OCI-M2 (cell line): ENCODE results near the gene NLRC4.
"Not testable (repeated sequence)": the region's sequence is repeated elsewhere in the genome, so short reads cannot be mapped to it uniquely, and the experiment has no call there.

Experiments
- DNase-seq: peaks from one replicate; lab custom pipeline; 2025; ENCODE audit not compliant: unreplicated experiment; lab: John Stamatoyannopoulos, UW

NLRC4 gene

DNA sequence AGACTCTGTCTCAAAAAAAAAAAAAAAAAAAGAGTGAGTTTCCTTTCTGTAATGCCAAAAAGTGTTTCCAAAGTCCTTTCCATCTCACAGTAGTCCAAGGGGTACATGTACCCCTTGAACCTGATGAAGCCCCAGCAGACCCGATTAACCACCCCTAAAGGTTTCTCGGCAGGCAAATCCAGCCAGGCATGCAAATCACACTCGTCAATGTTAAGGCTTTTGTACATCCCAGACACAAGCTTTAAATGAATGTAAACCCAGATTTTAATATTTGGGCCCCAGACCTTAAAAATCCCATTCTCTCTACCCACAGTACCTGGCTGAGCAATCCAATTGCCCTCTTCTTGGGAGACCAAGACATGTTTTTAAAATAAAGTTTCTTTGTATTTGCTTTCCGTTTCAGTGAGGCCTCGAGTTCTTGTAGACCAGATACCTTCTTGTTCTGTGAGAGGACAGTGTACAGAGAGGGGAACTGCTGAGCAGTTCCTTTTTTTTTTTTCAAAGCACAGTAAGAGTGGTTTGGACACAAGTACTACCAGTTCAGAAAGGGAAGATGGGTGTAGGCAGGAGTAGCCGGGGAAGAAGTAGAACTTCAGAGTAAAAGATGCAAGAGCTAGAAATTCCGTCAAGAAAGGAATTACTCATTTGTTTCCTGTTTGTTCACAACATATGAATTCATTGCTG lies at the start of gene NLRC4:
Gene NLRC4, minus strand, starts transcription at position 465 of the 684 bp plus-strand sequence. CDS start 8,111 bp downstream, outside the sequence.
- DNase-seq = peak; percentile 17

DNA sequence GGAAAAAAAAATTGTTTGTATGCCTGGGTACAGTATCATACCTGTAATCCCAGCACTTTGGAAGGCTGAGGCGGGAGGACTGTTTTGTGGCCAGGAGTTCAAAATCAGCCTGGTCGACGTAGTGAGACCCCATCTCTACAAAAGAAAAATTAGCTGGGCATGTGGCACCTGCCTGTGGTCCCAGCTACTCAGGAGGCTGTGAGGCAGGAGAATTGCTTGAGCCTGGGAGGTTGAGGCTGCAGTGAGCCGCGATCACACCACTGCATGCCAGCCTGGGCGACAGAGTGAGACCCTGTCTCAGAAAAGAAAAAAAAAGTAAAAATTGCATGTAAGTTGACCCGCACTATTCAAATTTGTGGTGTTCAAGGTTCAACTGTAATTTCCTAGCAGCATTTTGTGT lies 45.9 kb upstream of the NLRC4 start:
- DNase-seq = no peak

DNA sequence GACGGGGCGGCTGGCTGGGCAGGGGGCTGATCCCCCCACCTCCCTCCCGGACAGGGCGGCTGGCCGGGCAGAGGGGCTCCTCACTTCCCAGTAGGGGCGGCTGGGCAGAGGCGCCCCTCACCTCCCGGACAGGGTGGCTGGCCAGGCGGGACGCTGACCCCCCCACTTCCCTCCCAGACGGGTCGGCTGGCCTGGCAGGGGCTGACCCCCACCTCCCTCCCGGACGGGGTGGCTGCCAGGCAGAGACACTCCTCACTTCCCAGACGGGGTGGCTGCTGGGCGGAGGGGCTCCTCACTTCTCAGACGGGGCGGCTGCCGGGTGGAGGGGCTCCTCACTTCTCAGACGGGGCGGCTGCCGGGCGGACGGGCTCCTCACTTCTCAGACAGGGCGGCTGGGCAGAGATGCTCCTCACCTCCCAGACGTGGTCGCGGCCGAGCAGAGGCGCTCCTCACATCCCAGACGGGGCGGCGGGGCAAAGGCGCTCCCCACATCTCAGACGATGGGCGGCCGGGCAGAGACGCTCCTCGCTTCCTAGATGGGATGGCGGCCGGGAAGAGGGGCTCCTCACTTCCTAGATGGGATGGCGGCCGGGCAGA lies 29.4 kb upstream of the NLRC4 start:
- not testable (repeated sequence) for DNase-seq

- not testable (repeated sequence) for DNase-seq
Observed at GRCh38 chr2:32293493-32293892, 28.8 kb upstream of the NLRC4 start.

DNA sequence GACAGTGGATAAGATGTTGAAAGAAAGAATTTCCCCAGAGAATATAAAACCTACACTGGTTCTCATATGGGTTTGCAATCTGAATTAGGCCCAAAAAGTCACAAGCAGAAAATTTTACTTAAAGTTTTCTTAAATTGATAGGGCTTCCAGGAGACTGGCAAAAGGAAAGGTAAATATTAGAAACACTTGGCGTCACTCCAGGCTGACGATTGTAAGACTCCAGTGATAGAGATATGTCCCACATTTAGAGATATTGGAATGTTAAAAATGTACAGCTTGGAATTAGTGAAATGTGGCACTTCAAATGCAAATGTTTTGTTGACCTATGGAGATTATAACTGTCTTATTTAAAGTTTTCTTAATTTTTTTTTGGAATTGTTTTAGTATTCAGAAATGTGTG lies 27.1 kb upstream of the NLRC4 start:
- no peak for DNase-seq

DNA sequence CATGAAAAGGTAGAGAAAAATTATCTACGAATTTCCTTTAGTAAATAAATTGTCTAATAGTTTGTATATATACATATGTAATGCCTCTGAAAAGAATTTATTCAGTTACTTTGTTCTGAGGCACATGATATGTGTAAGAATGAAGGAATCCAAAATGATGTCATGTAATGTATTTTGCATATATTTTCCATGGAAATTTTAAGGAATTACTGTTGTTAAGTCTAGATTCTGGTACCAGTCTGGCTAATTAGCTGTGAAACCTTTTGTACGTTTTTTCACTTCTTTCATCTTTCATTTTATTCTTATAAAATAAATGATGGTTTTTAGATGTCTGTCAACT lies 25.3 kb upstream of the NLRC4 start:
- DNase-seq = no peak

- no peak for DNase-seq
Observed at GRCh38 chr2:32289165-32289999, 24.7 kb upstream of the NLRC4 start.

- DNase-seq = no peak
Observed at GRCh38 chr2:32284321-32284720, 19.6 kb upstream of the NLRC4 start.

DNA sequence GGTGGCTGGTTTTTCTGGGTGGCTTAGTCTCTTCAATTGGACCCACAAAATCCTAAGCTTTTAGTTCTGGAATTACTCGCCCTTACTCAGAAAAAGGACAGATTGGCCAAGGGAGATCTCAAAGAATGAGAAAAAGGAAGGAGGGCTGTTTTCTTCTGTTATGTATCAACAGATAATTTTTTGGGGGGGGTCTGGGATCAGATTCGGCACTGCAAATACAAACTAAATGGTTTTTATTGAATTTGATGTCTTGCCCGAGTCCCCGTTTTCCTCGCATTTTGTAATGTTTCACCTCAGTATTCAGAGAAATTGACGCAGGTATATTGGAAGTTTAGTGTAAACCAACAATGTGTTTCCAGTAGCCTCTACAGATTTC lies 13.8 kb upstream of the NLRC4 start:
- DNase-seq = no peak

DNA sequence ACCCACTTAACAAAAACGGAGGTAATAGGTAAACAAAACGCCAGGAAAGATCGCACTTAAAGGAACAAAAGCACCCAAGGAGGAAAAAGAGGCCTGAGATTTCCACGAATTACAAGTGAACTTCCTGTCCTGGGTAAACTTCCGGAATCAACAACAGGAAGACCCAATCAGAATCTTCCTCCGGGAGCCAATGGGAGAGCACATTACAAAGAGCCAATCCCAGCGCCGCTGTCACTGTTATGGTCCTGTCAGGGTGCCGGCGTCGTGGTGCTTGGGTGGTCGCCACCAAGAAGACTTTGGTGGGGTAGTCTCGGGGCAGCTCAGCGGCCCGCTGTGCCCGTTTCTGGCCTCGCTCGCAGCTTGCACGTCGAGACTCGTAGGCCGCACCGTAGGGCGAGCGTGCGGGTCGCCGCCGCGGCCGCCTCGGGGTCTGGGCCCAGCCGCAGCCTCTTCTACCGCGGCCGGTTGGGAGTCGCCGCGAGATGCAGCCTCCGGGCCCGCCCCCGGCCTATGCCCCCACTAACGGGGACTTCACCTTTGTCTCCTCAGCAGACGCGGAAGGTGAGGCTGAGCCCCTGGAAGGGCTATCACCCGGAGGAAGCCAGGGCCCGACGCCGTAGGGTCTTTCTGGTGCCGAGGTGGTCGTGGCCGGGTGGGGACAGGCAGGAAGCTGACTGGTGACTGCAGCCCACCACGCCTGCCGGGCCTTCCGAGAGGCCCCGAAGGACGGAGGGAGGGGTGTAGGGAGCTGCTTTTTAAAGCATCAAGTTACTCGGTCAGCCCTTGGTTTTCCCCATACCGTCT lies 13.2 kb upstream of the NLRC4 start, which contains the start of gene YIPF4:
Gene YIPF4, plus strand, starts transcription at position 231 of the 804 bp plus-strand sequence. Its CDS starts 252 bp downstream, at position 483.
- DNase-seq = peak; percentile 67

DNA sequence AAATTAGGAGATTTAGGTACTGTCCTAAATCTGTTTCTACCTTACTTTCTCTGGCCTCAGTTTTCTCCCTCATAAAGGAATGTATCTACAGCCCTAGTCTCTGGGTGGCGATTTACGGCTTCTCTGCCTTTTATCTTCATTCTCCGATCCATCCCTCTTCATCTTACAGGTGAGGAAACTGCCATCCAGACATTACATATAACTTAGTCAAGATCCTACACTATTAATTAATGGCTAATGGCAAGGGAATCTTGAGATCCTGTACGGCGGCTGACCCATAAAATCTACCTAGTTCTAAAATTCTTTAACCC lies 12.6 kb upstream of the NLRC4 start:
- no peak for DNase-seq

- not testable (repeated sequence) for DNase-seq
Observed at GRCh38 chr2:32275790-32276189, 11.1 kb upstream of the NLRC4 start.

- DNase-seq = no peak
Observed at GRCh38 chr2:32274289-32274688, 9.6 kb upstream of the NLRC4 start.

DNA sequence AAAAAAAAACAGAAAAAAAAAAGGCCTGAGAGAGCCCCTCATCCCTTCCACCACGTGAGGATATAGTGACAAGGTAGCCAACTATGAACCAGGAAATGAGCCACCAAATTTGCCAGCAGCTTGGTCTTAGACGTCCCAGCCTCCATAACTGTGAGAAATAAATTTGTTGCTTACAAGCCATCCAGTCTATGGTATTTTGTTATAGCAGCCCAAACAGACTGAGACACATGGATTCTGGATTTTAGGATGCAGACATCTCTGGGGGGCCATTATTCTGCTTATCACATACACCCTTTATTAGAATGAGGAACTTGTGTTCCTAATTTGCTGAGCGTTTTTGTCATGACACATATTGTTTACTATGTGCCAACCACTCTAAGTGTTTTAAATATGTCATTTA lies 7.6 kb upstream of the NLRC4 start:
- DNase-seq = no peak

DNA sequence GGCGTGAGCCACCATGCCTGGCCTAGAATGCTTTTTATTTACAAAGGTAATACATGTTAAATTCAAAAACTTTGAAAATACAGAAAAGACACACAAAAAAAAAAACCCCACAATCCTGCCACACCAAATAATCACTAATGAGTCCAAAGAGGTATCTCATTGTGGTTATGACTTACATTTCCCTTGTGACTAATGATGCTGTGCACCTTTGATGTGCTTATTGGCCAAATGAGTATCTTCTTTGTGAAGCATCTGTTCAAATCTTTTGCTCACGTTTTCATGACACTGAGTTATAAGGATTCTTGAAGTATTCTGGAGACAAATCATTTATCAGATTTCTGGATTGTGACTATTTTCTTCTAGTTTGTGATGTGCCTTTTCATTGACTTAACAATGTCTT lies 6.4 kb upstream of the NLRC4 start:
- DNase-seq = no peak

DNA sequence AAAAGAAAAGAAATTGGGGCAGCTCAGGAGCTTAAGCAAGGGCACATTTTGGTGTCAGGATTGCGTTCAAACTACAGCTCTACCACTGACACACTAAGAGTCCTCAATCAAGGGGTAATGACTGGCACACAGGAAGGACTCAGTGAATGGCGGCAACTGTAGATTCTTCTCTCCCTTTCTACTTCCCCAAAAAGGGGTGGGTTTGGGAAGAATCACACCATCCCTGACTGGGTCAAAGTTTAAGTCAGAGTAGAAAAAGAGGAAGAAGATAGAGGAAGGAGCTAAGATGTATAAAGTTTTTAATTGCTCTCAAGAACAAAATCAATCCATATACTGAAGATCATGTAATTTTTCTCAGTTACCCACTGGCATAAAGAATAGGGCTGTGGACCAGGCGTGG lies 2.6 kb downstream of the NLRC4 start:
- no peak for DNase-seq

DNA sequence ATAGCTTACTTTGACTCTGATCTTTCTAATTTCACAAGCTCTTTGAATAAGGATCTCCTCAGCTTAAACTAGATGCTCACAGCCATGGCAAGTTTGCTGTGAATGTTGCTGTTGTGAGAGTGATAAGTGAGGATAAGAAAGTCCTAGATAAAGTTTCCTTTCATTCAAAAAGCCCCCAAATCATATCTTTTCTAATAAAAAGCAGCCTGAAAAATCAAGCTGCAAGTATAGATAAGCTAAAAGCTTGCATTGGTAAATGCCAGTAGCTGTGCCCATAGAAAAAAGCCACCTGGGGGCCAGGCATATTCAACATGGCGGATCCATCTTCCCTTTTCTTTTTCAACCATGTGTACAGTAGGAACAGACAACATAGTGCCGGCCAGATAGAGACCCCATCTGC lies 4.3 kb downstream of the NLRC4 start:
- DNase-seq = no peak

- no peak for DNase-seq
Observed at GRCh38 chr2:32258242-32258641, 6.4 kb downstream of the NLRC4 start.

- no peak for DNase-seq
Observed at GRCh38 chr2:32250290-32250689, 14.4 kb downstream of the NLRC4 start.

DNA sequence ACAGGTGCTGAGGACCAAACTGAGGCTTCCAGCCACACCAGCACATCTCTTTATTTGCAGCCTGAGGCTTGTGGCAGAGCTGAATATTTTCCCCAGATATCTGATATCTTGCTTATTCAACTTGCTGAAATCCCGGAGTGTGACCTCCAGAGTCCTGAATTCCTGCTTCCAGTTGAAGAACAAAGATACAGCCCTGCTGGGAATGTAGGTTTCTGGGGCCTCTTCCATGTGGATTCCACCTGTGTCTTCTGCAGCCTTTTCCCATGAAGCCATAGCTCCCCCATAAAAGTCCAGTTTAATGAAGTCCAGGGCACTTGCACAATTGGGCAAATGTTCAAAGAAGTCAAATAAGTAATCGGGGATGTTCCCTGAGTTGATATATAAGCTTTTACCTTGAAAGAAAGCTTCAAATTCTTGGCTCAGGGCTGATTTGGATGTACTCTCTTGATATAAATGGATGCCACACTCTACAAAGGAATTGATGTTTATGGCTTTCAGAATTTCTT lies 14.9 kb downstream of the NLRC4 start:
- DNase-seq = no peak

GRCh38 chr2:32248299-32248698 lies 16.4 kb downstream of the NLRC4 start:
- DNase-seq = no peak
